ENCODE measurements around the gene LEAP2. TPM values are rescaled to one million over a fixed set of nuclear protein-coding genes. Genes with fewer than 3 reads are reported as not detected.

Gene LEAP2
- total RNA-seq, 1 experiment from 2014 or later, result 1.4 TPM

GRCh38 chr5:132848270-132848669, 25.2 kb upstream of the LEAP2 start:
- no peak overlapping the region for H3K27ac ChIP-seq (ENCODE audit: insufficient read length, low read depth, low read length)
- no peak overlapping the region for H2BK20ac ChIP-seq (ENCODE audit: low read depth, low read length, poor library complexity, severe bottlenecking)
- no peak overlapping the region for H2BK120ac ChIP-seq (ENCODE audit: low read depth, low read length, poor library complexity, severe bottlenecking)
- H3K4me2 ChIP-seq (ENCODE audit: insufficient read depth, insufficient read length, low read length), result no peak overlapping the region
- no peak overlapping the region for H4K8ac ChIP-seq (replicated peaks; ENCODE audit: insufficient read length, low read depth, low read length)
- no peaks in the 10 kb centered on the region for H4K20me1 ChIP-seq (ENCODE audit: control insufficient read depth, insufficient read depth, insufficient read length)
- no peaks in the 10 kb centered on the region for H3K9me3 Mint-ChIP-seq
- H3K56ac ChIP-seq (ENCODE audit: insufficient read length, low read depth, low read length), result no peak overlapping the region
- no peaks in the 10 kb centered on the region; a peak in 1 of 4 replicates for H3K4me1 Mint-ChIP-seq
- no peak overlapping the region for H2AFZ ChIP-seq (ENCODE audit: low read length)
- DNase-seq, result no peak
- H3K23ac ChIP-seq (ENCODE audit: insufficient read length, low read depth, low read length), result no peak overlapping the region
- H3K14ac ChIP-seq (ENCODE audit: insufficient read depth, low read length), result no peak overlapping the region
- no peaks in the 10 kb centered on the region for H3K9me3 ChIP-seq (ENCODE audit: control insufficient read depth, low read depth, low read length)
- H4K91ac ChIP-seq (ENCODE audit: insufficient read length, low read depth, low read length), result no peak overlapping the region
- H3K79me1 ChIP-seq (ENCODE audit: insufficient read depth, low read depth, low read length, poor library complexity, severe bottlenecking), result no peaks in the 10 kb centered on the region
- no peak overlapping the region for H3T11ph ChIP-seq (ENCODE audit: low read length)
- H4K5ac ChIP-seq (ENCODE audit: insufficient read length, low read depth, low read length), result no peak overlapping the region
- WGBS (ENCODE audit: extremely low coverage, insufficient read length, low lambda C conversion rate), result no CpG with 5 or more reads among the region's 8 CpGs
- no peaks in the 10 kb centered on the region for H3K4me1 ChIP-seq (ENCODE audit: insufficient read depth, low read length)
- H3K23me2 ChIP-seq (ENCODE audit: insufficient read length, low read depth, low read length, poor library complexity, severe bottlenecking), result no peaks in the 10 kb centered on the region
- H3K79me2 ChIP-seq (ENCODE audit: insufficient read depth, low read length), result no peaks in the 10 kb centered on the region
- H3K27me3 ChIP-seq (ENCODE audit: insufficient read depth, low read length), result no peaks in the 10 kb centered on the region
- no peaks in the 10 kb centered on the region for H3K36me3 Mint-ChIP-seq (ENCODE audit: insufficient read depth in 1 of 3, low read depth in 3 of 3)
- no peak overlapping the region for H3K27ac Mint-ChIP-seq
- H2BK12ac ChIP-seq (ENCODE audit: insufficient read length, low read depth, low read length), result no peak overlapping the region
- H3K18ac ChIP-seq (ENCODE audit: insufficient read length, low read depth, low read length), result no peak overlapping the region
- H3K9ac ChIP-seq (ENCODE audit: extremely low read depth, insufficient read length, low read length), result no peak overlapping the region
- H3K4me3 Mint-ChIP-seq, result no peak overlapping the region
- H2BK15ac ChIP-seq (ENCODE audit: low read depth, low read length), result no peak overlapping the region
- no peak for TF ChIP-seq CTCF (conservative IDR thresholded peaks at IDR 0.05)
- no peak overlapping the region for H2AK5ac ChIP-seq (ENCODE audit: insufficient read length, low read length)
- H2BK5ac ChIP-seq (ENCODE audit: insufficient read length, low read length), result no peak overlapping the region
- no peak overlapping the region for H3K4ac ChIP-seq (ENCODE audit: low read depth, low read length)
- no peaks in the 10 kb centered on the region for H3K27me3 Mint-ChIP-seq (ENCODE audit: low read depth)

All from H9 (cell line).